Stomach (tissue), 9 donors: ENCODE results near the gene CLTA. TPM values are rescaled to one million over a fixed set of nuclear protein-coding genes. Genes with fewer than 3 reads are reported as not detected.
A peak's percentile ranks its signal among the peaks of the same experiment; 100 is the strongest.

ENCODE experiments used
- DNase-seq, 2 donors: peaks; one replicate each; pipeline versions ENCODE4 v3.0.0 to v3.0.0-alpha.2; 2013 to 2019
- H3K27ac ChIP-seq, 5 donors: fragments of 200-600 bp in 4 of 5; sonication (generic) in 4 of 5; one replicate each; pipeline ENCODE4 v1.5.1; 2013 to 2019; ENCODE audit warnings: mild to moderate bottlenecking in 1 of 5, moderate library complexity in 1 of 5
- H3K27me3 ChIP-seq, 3 donors: fragments of 200-600 bp; sonication (generic); one replicate each; pipeline ENCODE4 v1.5.1; 2017 to 2019; ENCODE audit warnings: mixed run types in 1 of 3
- H3K36me3 ChIP-seq, 4 donors: fragments of 200-600 bp; sonication (generic); 1 replicate in 3 of 4; 2 replicates in 1 of 4; pipeline ENCODE4 v1.5.1; 2016 to 2019
- H3K4me1 ChIP-seq, 4 donors: fragments of 200-600 bp; sonication (generic); one replicate each; pipeline ENCODE4 v1.5.1; 2016 to 2019
- H3K4me3 ChIP-seq, 4 donors: fragments of 200-600 bp; sonication (generic) in 3 of 4; one replicate each; pipeline ENCODE4 v1.5.1; 2016 to 2019; ENCODE audit warnings: mild to moderate bottlenecking in 1 of 4
- H3K9me3 ChIP-seq, 4 donors: fragments of 200-600 bp; sonication (generic); one replicate each; pipeline ENCODE4 v1.5.1; 2016 to 2019
- EP300 ChIP-seq: sonication (generic); formaldehyde crosslinking; IDR thresholded peaks from one replicate; pipeline ENCODE4 v1.6.1; 2017; ENCODE audit warnings: antibody characterized with exemption
- POLR2A ChIP-seq, 4 donors: fragments of 450-650 bp; IDR thresholded peaks; one replicate each; pipeline ENCODE4 v1.6.1; 2016; ENCODE audit warnings: antibody characterized with exemption in 4 of 4, control low read depth in 2 of 4, mild to moderate bottlenecking in 1 of 4, moderate library complexity in 1 of 4
- POLR2AphosphoS5 ChIP-seq, 3 donors: sonication (generic); formaldehyde crosslinking; IDR thresholded peaks; one replicate each; pipeline ENCODE4 v1.6.1; 2016; ENCODE audit warnings: antibody characterized with exemption in 3 of 3
- WGBS, 5 donors: extraction: QIAGEN DNeasy Blood & Tissue Kit in 3 of 5; methylation state at CpG; one replicate each; pipeline versions ENCODE4 v1.1.5 to v1.1.7; 2013 to 2018; 5-methylcytosine and 5-hydroxymethylcytosine counted together
- intact Hi-C: fragments of 100-400 bp; cut with DNase I; formaldehyde crosslinking; loops from one replicate; pipeline ENCODE4 v1.15.1; 2023; ENCODE audit warnings: low total_unique reads
- polyA plus RNA-seq, 3 donors: library from polyadenylated mRNA; stranded (reverse); fragments of 200-250 nt; gene quantifications; one replicate each; pipeline ENCODE4 v1.2.3, GENCODE V29; 2013
- total RNA-seq, 5 donors: library from RNA; depleted of rRNA; stranded (reverse); fragments of >200 nt; gene quantifications; one replicate each; pipeline versions ENCODE4 v1.1.0 to v1.2.3, GENCODE V29; 2014 to 2016
- TF ChIP-seq, protein P1 (sequence below), 7 experiments: fragments of 450-650 bp in 4 of 7; fragments of 200-600 bp in 3 of 7; sonication (generic) in 3 of 7; IDR thresholded peaks; one replicate each; pipeline ENCODE4 v1.5.1; 2016 to 2019; ENCODE audit warnings: antibody characterized with exemption in 7 of 7, control low read depth in 2 of 7, mild to moderate bottlenecking in 1 of 7
- donor health status: healthy with polysubstance abuse.
- donor health status: Bipolar disorder and iron deficiency.
- donor health status: healthy.

CLTA gene
- total and polyA plus RNA-seq, 8 donors: 25.1 to 890 (median 150) TPM

GRCh38 chr9:36142510-36143244 lies 48.0 kb upstream of the CLTA start:
- Histone ChIP-seq H3K4me1 (peaks cover 30 to 98% (median 76%) of the 10 kb centered on the region in 4 donors), H3K4me3 (peak overlapping the region; percentile 17 to 20 (median 18))
- intact Hi-C loops: no loop called here

GRCh38 chr9:36143245-36143641 lies 47.5 kb upstream of the CLTA start:
- peaks cover 0 to 5% (median 2%) of the 10 kb centered on the region in 4 donors for H3K9me3 ChIP-seq
- intact Hi-C loops: no loop called here
- H3K36me3 ChIP-seq: peaks cover 0 to 15% (median 0%) of the 10 kb centered on the region in 4 donors
- H3K4me3 ChIP-seq: peak overlapping the region; percentile 17 to 20 (median 18)
- peaks cover 29 to 98% (median 78%) of the 10 kb centered on the region in 4 donors for H3K4me1 ChIP-seq
- TF ChIP-seq POLR2AphosphoS5 (IDR thresholded peaks at IDR 0.05) (no peak), EP300 (no peak), POLR2A (IDR thresholded peaks at IDR 0.05) (no peak)
- TF ChIP-seq, protein P1, sequence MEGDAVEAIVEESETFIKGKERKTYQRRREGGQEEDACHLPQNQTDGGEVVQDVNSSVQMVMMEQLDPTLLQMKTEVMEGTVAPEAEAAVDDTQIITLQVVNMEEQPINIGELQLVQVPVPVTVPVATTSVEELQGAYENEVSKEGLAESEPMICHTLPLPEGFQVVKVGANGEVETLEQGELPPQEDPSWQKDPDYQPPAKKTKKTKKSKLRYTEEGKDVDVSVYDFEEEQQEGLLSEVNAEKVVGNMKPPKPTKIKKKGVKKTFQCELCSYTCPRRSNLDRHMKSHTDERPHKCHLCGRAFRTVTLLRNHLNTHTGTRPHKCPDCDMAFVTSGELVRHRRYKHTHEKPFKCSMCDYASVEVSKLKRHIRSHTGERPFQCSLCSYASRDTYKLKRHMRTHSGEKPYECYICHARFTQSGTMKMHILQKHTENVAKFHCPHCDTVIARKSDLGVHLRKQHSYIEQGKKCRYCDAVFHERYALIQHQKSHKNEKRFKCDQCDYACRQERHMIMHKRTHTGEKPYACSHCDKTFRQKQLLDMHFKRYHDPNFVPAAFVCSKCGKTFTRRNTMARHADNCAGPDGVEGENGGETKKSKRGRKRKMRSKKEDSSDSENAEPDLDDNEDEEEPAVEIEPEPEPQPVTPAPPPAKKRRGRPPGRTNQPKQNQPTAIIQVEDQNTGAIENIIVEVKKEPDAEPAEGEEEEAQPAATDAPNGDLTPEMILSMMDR (IDR thresholded peaks at IDR 0.05): no peak
- no peak for DNase-seq
- 71 to 82% (median 75%) methylated on average over 12 to 13 of the region's 13 CpGs for WGBS, 5 donors
- H3K27me3 ChIP-seq: no peaks in the 10 kb centered on the region
- H3K27ac ChIP-seq: peak overlapping the region; percentile 33 to 91 (median 86)

More at GRCh38 chr9:36142510-36143244, 48.0 kb upstream of the CLTA start:
- Histone ChIP-seq H3K9me3 (peaks cover 0 to 5% (median 2%) of the 10 kb centered on the region in 4 donors), H3K36me3 (peaks cover 0 to 12% (median 0%) of the 10 kb centered on the region in 4 donors), H3K27ac (peak overlapping the region; percentile 33 to 91 (median 86)), H3K27me3 (peaks cover 0 to 1% (median 0%) of the 10 kb centered on the region in 3 donors)
- WGBS, 5 donors: 19 to 31% (median 24%) methylated on average over 12 of the region's 12 CpGs
- DNase-seq: peak; percentile 41 to 78
- TF ChIP-seq, protein P1 (IDR thresholded peaks at IDR 0.05): no peak
- TF ChIP-seq POLR2AphosphoS5 (IDR thresholded peaks at IDR 0.05) (peak in 2 of 3 donors; percentile 3 to 12), POLR2A (IDR thresholded peaks at IDR 0.05) (no peak), EP300 (no peak)

DNA sequence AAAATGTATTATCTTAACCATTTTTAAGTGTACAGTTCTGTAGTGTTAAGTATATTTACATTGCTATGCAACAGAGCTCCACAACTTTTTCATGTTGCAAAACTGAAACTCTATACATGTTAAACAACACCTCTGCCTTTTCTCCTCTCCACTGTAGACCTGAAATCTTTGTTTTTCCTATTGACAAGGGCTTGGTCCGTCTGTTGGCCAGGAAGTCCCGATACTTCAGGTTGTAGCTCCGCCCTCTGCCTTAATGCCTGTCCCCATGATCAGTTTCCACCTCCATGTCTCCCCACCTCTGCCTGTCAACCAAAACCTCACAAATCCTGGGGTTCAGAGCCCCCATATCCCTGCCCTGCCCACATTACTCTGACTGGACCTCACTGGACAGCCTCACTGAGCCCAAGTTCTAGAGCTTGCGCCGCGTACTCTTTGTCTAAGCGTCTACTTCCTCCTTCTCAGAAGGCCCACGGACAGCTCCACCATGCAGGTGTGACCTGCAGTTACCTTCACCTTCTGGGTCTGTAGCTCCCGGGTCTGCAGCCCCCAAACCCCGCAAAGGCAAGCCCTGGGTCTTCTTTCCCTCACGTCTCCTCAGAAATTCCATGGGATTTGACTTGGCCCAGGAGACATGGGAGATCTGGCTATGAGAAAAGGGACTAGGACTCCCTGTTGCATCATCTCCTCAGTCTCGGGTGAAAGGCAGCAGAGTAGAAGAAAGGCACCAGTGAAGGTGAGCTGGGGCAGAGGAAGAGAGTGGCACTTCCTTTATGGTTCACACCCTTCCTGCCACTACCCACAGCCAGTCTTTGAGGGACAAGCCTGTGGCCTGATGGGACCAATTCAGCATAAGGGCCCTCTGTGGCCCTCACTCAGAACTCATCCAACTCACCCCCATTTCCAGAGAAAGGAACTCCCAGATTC lies 46.1 kb upstream of the CLTA start:
- peaks cover 0 to 19% (median 0%) of the 10 kb centered on the region in 4 donors for H3K36me3 ChIP-seq
- 66 to 79% (median 71%) methylated on average over 12 of the region's 12 CpGs for WGBS, 5 donors
- no peaks in the 10 kb centered on the region for H3K27me3 ChIP-seq
- TF ChIP-seq, protein P1 (IDR thresholded peaks at IDR 0.05): no peak
- TF ChIP-seq POLR2AphosphoS5 (IDR thresholded peaks at IDR 0.05): no peak
- TF ChIP-seq POLR2A (IDR thresholded peaks at IDR 0.05): no peak
- no peak for TF ChIP-seq EP300
- intact Hi-C loops: no loop called here
- peak in 1 of 2 donors; percentile 58 for DNase-seq
- peaks cover 42 to 98% (median 78%) of the 10 kb centered on the region in 4 donors for H3K4me1 ChIP-seq
- H3K4me3 ChIP-seq: no peak overlapping the region
- peak overlapping the region in 4 of 5 donors; percentile 3 to 91 (median 58) for H3K27ac ChIP-seq
- H3K9me3 ChIP-seq: peaks cover 0 to 5% (median 2%) of the 10 kb centered on the region in 4 donors

- no peaks in the 10 kb centered on the region for H3K27me3 ChIP-seq
- H3K9me3 ChIP-seq: peaks cover 0 to 5% (median 2%) of the 10 kb centered on the region in 4 donors
- H3K4me1 ChIP-seq: peaks cover 56 to 98% (median 76%) of the 10 kb centered on the region in 4 donors
- H3K36me3 ChIP-seq: peaks cover 0 to 31% (median 3%) of the 10 kb centered on the region in 4 donors
- no peak overlapping the region for H3K4me3 ChIP-seq
- no peak overlapping the region for H3K27ac ChIP-seq
- intact Hi-C loops: no loop called here
- TF ChIP-seq, protein P1 (IDR thresholded peaks at IDR 0.05): no peak
- no peak for TF ChIP-seq POLR2A (IDR thresholded peaks at IDR 0.05)
- no peak for TF ChIP-seq EP300
- no peak for TF ChIP-seq POLR2AphosphoS5 (IDR thresholded peaks at IDR 0.05)
- no peak for DNase-seq
- 94 to 99% (median 98%) methylated on average over 4 of the region's 4 CpGs for whole genome bisulfite sequencing, 5 donors
These were observed 44.8 kb upstream of the CLTA start for GRCh38 chr9:36145970-36146369.
